Raji (cell line): ENCODE data around the gene CABS1.

ENCODE experiments used
- POLR2A ChIP-seq: IDR thresholded peaks from 2 replicates; pipeline ENCODE4 v1.6.1; 2011; ENCODE audit warnings: low read depth, low read length, control low read depth; ENCODE audit not compliant: insufficient read depth

CABS1 gene

GRCh38 chr4:70360460-70360859, 25.7 kb downstream of the CABS1 start, which contains the start of gene SMR3A:
Gene SMR3A, plus strand, starts transcription at chr4:70360760. Its CDS starts 1,356 bp downstream, at chr4:70362116.
- no peak for TF ChIP-seq POLR2A

GRCh38 chr4:70364002-70364401, 29.2 kb downstream of the CABS1 start:
- no peak for TF ChIP-seq POLR2A

- TF ChIP-seq POLR2A = no peak
Observed at GRCh38 chr4:70365479-70365878, 30.7 kb downstream of the CABS1 start.

GRCh38 chr4:70367813-70368212, 33.0 kb downstream of the CABS1 start:
- no peak for TF ChIP-seq POLR2A

GRCh38 chr4:70371987-70372386, 37.2 kb downstream of the CABS1 start:
- no peak for TF ChIP-seq POLR2A

- no peak for TF ChIP-seq POLR2A
Observed at GRCh38 chr4:70372760-70373159, 38.0 kb downstream of the CABS1 start.

DNA sequence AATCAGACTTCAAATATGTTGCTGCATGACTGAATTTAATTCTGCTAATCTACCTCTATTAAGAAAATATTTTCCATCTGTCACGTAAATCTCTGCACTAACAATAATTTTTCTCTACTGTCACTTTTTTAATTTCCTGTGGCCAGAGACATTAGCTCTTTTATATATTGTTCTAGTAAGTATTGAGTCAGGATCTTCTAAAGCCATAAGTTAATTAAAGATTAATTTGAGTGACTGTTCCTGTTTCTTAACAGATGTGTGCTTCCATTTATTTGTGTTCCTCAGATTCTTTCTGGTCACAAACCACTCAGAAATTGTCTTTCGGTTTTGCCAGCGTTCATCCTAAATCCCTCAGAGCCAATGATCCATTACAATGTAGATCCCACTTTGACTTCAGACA, 45.8 kb downstream of the CABS1 start:
- TF ChIP-seq POLR2A = no peak

DNA sequence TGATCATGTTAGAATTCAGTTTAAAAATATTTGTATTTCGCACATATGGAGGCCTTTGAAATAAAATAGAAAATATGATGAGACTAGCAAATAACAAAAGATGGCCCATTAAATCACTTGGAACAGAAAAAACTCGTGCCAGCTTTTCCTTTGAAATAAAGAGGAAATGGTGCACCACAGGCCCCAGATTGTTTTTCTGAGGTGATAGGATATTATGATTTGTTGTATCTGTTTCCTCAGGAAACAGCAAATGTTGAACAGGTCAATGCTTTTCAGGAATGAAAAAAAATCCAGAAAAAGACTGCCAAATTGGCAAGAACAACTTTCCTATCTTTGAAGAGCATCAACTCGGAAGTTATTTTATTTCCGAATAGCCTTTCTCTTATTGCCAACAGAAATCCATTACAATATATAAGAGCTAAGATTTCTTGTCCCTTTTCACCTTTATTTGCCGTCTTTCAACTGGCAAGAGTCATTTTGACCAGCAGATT, 48.0 kb downstream of the CABS1 start, which contains the start of gene SMR3B:
TSS of gene SMR3B (plus strand) at position 441 of the 491 bp plus-strand sequence. CDS start 1,380 bp downstream, outside the sequence.
- no peak for TF ChIP-seq POLR2A
